GM18858 (cell line): ENCODE measurements around the gene CD38.
"Not testable (repeated sequence)": the region's sequence is repeated elsewhere in the genome, so short reads cannot be mapped to it uniquely, and the experiment has no call there.

Experiments
- ATAC-seq: cut with Tn5 transposase; IDR thresholded peaks from one replicate; pipeline ENCODE4 v1.9.1; 2021; ENCODE audit not compliant: unreplicated experiment

CD38 gene

DNA sequence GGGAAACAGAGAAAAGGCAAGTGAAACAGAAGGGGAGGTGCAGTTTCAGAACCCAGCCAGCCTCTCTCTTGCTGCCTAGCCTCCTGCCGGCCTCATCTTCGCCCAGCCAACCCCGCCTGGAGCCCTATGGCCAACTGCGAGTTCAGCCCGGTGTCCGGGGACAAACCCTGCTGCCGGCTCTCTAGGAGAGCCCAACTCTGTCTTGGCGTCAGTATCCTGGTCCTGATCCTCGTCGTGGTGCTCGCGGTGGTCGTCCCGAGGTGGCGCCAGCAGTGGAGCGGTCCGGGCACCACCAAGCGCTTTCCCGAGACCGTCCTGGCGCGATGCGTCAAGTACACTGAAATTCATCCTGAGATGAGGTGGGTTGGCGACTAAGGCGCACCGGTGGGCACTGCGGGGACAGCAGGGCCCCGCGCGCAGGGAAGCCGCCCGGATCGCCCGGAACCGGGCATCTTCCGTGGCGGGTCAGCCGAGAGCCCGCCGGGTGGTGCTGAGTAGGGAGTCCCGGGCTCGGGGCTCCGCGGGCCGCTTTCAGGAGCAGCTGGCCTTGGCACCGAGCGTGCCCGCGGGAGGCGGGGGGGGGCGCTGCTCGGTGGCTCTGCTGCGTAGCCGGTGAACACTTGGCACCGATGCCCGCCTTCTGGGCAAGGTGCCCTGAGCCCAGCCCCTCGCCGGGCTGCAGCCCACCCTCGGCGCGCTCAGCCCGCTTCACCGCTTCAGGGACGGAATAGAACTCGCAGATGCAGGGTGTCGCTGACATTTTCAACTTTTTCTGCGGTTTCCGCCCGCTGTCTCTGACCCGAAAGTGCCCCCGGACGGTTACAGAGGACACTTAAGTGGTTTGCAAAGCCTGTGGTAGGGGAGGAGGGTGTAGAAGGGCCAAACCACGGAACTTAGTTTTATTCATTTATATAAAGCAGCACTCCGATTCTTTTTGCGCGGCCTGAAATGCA, at the start of gene CD38:
CD38 (plus strand) TSS at position 40 of the 953 bp plus-strand sequence; CDS start at position 127, 87 bp downstream.
- ATAC-seq = peak; percentile 48

- ATAC-seq = peak; percentile 58
Measured at GRCh38 chr4:15729910-15730533, 48.1 kb upstream of the CD38 start.

GRCh38 chr4:15733061-15733460, 45.1 kb upstream of the CD38 start:
- not testable (repeated sequence) for ATAC-seq

- no peak for ATAC-seq
Measured at GRCh38 chr4:15735536-15735935, 42.6 kb upstream of the CD38 start.

DNA sequence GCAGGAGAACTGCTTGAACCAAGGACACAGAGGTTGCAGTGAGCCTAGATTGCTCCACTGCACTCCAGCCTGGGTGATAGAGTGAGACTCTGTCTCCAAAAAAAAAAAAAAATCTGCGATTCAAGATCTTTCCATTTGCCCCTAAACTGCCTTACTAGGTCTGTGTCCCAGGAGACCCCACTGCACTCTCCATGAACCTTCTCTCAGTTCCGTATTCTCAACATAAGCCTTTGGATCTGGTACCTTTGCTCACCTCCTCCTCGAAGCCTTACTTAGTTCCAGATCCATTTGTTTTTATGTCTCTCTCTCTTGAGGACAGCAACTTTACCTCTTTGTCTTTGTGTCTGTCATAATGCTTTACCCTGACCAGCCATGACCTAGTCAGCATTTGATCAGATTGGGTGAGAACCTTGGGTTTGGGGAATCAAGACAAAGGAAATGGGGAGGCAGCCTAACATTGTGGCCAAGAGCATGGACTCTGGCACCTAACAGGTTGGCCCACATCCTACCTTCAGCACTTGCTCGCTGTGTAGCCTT, 41.5 kb upstream of the CD38 start:
- no peak for ATAC-seq

GRCh38 chr4:15737255-15737654, 40.9 kb upstream of the CD38 start:
- no peak for ATAC-seq

DNA sequence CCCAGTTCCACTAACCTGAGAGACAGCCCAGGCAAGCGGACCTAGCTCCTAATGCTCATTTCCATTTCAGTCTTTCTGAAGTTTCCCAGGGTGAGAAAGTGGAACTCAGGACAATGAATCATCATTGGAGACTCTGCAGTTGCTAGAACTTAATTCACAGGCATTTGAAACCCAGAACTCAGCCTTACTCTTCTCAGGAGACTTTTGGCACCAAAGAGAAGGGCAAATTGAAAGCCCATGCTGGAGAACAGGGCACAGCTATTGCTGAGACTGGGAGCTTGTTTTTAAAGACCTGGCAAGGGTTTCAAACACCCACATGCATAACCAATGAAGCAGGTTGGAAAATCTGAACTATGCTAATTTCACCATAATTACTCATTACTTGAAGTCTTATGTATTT, 39.3 kb upstream of the CD38 start:
- no peak for ATAC-seq

DNA sequence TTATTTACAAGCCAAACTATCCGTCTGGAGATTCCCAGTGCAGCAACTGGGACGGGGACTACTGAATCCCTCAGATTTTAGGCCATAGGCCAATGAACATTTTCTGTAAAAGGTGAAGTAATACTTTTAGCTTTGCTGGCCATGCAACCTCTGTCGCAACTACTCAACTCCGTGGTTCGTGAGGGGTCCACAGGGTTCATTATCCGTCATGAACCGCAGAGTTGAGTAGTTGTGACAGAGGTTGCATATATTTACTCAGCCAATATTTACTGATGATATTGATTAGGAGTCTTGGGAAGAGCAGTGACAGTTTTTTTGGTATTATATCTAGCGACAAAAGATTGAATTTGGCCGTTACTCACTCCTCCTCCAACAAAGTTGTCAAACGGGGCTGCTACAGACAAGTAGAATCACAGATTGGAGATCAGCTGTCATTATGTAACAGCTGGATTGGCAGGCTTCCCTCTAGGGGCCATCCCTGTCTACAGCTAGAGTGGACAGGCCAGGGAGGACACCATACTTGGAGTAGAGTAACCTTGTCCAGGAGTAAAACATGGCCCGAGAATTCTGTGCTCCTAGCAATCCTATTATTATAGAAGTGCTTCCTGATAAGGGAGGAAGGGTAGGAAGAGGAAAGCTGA, 37.2 kb upstream of the CD38 start:
- no peak for ATAC-seq

DNA sequence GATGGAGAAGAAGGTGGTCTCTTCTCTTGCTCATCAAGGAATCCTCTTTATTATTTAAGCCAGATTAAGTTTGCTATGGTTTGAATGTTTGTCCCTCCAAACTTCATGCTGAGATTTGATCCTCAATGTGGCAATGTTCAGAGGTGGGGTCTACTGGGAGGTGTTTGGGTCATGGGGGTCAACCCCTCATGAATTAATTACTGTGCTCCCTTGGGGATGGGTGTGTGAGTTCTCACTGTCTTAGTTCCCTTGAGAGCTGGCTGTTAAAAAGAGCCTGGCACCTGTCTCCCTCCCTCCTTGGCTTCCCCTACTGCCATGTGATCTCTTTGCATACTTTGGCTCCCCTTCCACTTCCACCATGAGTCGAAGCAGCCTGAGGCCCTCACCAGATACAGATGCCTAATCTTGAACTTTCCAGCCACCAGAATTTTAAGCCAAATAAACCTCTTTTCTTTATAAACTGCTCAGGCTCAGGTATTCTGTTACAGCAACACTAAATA, 36.0 kb upstream of the CD38 start:
- ATAC-seq = no peak

- ATAC-seq = no peak
Measured at GRCh38 chr4:15742637-15743036, 35.5 kb upstream of the CD38 start.

GRCh38 chr4:15744016-15744545, 34.0 kb upstream of the CD38 start:
- no peak for ATAC-seq

- no peak for ATAC-seq
Measured at GRCh38 chr4:15746110-15746509, 32.0 kb upstream of the CD38 start.

DNA sequence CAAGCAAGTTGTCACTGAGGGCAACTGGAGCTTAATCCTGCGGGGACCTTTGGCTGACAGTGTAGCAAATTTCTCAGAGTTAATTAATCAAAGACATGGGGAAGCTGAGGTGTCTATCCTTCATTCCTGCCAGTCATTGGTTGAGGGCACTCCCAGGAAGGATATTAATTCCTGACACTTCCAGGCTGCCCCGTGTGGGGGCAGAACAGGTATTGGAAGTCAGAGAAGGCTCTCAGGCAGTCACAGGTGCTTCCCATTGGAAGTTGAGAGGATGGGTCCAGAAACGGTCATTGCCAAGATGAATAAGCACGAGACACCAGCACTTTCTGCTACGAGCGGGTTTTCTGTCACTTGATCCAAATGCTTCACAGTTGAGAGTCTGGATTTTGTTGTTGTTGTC, 29.1 kb upstream of the CD38 start:
- ATAC-seq = no peak

DNA sequence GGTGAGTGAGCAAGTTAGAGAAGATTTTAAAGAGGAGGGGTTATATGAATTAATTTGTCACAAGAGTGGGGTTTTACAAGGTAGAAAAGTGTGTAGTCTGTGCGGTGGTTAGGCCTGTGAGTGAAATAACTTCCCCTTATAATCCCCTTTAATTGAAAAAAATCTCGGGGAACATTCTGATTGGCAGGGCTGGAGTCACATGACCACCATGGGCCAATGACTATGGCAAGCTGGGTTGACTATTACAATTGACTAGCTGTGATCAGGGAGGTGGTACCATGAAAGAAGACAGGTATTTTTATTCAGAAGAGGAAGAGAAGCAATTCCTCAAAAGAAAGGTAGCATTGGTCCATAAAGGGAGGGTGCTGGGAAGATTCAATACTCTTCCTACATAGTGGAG, 27.0 kb upstream of the CD38 start:
- ATAC-seq = no peak

- no peak for ATAC-seq
Measured at GRCh38 chr4:15753081-15753480, 25.0 kb upstream of the CD38 start.

- no peak for ATAC-seq
Measured at GRCh38 chr4:15753786-15754185, 24.3 kb upstream of the CD38 start.

GRCh38 chr4:15754323-15754722, 23.8 kb upstream of the CD38 start:
- ATAC-seq = no peak

GRCh38 chr4:15755321-15756155, 22.6 kb upstream of the CD38 start:
- no peak for ATAC-seq

DNA sequence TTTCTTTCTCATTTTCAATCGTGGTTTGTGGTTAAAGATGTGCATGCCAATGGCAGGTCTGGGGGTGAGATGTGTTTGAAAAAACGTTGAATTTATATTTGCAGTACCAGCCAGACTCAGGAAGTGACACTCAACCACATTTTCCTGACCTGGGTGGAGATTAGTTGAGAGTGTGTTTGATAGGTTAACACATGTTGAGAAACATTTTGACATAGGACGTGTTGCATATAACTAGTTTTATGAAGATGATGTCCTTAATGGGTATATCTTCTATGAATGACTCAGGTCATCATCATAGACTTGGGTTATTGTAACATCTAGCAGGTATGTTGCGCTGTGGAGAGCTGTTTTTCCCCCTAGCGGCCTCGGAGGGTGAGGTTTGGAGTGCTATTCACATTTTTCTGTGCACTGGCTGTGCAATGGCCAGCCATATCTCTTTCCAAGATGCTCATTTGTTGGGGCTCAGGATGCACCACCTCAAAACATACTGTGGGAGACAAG, 21.7 kb upstream of the CD38 start:
- ATAC-seq = peak; percentile 84

- no peak for ATAC-seq
Measured at GRCh38 chr4:15757054-15757453, 21.1 kb upstream of the CD38 start.
